Measurements from ENCODE around the gene KCTD21. TPM values are rescaled to one million over a fixed set of nuclear protein-coding genes. Genes with fewer than 3 reads are reported as not detected.
A peak's percentile ranks its signal among the peaks of the same experiment; 100 is the strongest.

The KCTD21 gene
- total and polyA plus RNA-seq, 7 experiments from 2014 or later = 1.2 to 12.2 (median 4.2) TPM

- POLR2A ChIA-PET = no interaction called here
- H3K36me3 Mint-ChIP-seq = peaks cover 2 to 44% (median 2%) of the 10 kb centered on the region in 5 donors
- no peaks in the 10 kb centered on the region for H3K4me1 ChIP-seq (ENCODE audit: control insufficient read depth in 2 of 2, insufficient read depth in 2 of 2, low read length in 2 of 2)
- no peak overlapping the region for H3K4me3 Mint-ChIP-seq
- H3K4me1 Mint-ChIP-seq = peaks cover 6 to 51% (median 8%) of the 10 kb centered on the region in 7 donors
- no peaks in the 10 kb centered on the region for H3K36me3 ChIP-seq (ENCODE audit: control insufficient read depth in 2 of 3, insufficient read depth in 3 of 3, low read length in 3 of 3)
- ATAC-seq (no peak), DNase-seq (peak in 1 of 9 donors; percentile 12)
- intact Hi-C loops (cut with micrococcal nuclease) = no loop called here
- no peak overlapping the region for H3K4me3 ChIP-seq (ENCODE audit: low read length)
- CTCF ChIA-PET = interaction anchor here (1.0 kb wide), 1 partner anchor 11 kb away, joined by 4 read pairs; no protein-coding TSS in a partner anchor
- no peak overlapping the region for H3K27ac ChIP-seq (ENCODE audit: low read depth, low read length)
- H3K27me3 ChIP-seq (ENCODE audit: control insufficient read depth in 2 of 2, insufficient read depth in 2 of 2, low read length in 2 of 2) = no peaks in the 10 kb centered on the region
- H3K27me3 Mint-ChIP-seq = no peaks in the 10 kb centered on the region
- no peaks in the 10 kb centered on the region for H3K9me3 ChIP-seq (ENCODE audit: control insufficient read depth in 2 of 3, low read length in 3 of 3)
- H3K9me3 Mint-ChIP-seq = peaks cover 0 to 3% (median 0%) of the 10 kb centered on the region in 11 donors
- H3K27ac Mint-ChIP-seq = peak overlapping the region in 2 of 9 donors; percentile 1 to 62
These were observed 41.9 kb upstream of the KCTD21 start for GRCh38 chr11:78230161-78230877.

GRCh38 chr11:78229106-78229505 is 40.7 kb upstream of the KCTD21 start:
- Mint-ChIP-seq H3K36me3 (peaks cover 4 to 53% (median 11%) of the 10 kb centered on the region in 5 donors), H3K9me3 (peaks cover 0 to 3% (median 0%) of the 10 kb centered on the region in 11 donors), H3K4me1 (peaks cover 6 to 58% (median 8%) of the 10 kb centered on the region in 7 donors), H3K27me3 (no peaks in the 10 kb centered on the region), H3K27ac (peak overlapping the region in 4 of 9 donors; percentile 1 to 63 (median 18)), H3K4me3 (no peak overlapping the region)
- Histone ChIP-seq H3K27ac (ENCODE audit: low read depth, low read length) (no peak overlapping the region), H3K9me3 (ENCODE audit: control insufficient read depth in 2 of 3, low read length in 3 of 3) (no peaks in the 10 kb centered on the region), H3K36me3 (ENCODE audit: control insufficient read depth in 2 of 3, insufficient read depth in 3 of 3, low read length in 3 of 3) (no peaks in the 10 kb centered on the region), H3K27me3 (ENCODE audit: control insufficient read depth in 2 of 2, insufficient read depth in 2 of 2, low read length in 2 of 2) (no peaks in the 10 kb centered on the region), H3K4me3 (ENCODE audit: low read length) (no peak overlapping the region), H3K4me1 (ENCODE audit: control insufficient read depth in 2 of 2, insufficient read depth in 2 of 2, low read length in 2 of 2) (no peaks in the 10 kb centered on the region)
- intact Hi-C loops (cut with micrococcal nuclease) = loop anchor here (2.0 kb wide), 4 partner anchors 26 to 236 kb away; no protein-coding TSS in a partner anchor
- CTCF ChIA-PET = no interaction called here
- POLR2A ChIA-PET = no interaction called here
- DNase-seq = no peak
- ATAC-seq = no peak

- no peaks in the 10 kb centered on the region for H3K27me3 Mint-ChIP-seq
- no peak overlapping the region for H3K4me3 Mint-ChIP-seq
- ChIA-PET CTCF (interaction anchor here (1.0 to 2.4 kb wide), 2 partner anchors 25 to 336 kb away, joined by 4 to 9 read pairs; no protein-coding TSS in a partner anchor), POLR2A (no interaction called here)
- H3K36me3 ChIP-seq (ENCODE audit: control insufficient read depth in 2 of 3, insufficient read depth in 3 of 3, low read length in 3 of 3) = no peaks in the 10 kb centered on the region
- H3K4me3 ChIP-seq (ENCODE audit: low read length) = no peak overlapping the region
- H3K27ac Mint-ChIP-seq = peak overlapping the region in 2 of 9 donors; percentile 57 to 65
- no peak overlapping the region for H3K27ac ChIP-seq (ENCODE audit: low read depth, low read length)
- H3K4me1 Mint-ChIP-seq = peaks cover 6 to 61% (median 9%) of the 10 kb centered on the region in 7 donors
- no peaks in the 10 kb centered on the region for H3K4me1 ChIP-seq (ENCODE audit: control insufficient read depth in 2 of 2, insufficient read depth in 2 of 2, low read length in 2 of 2)
- peak; percentile 76 for ATAC-seq
- H3K36me3 Mint-ChIP-seq = peaks cover 4 to 55% (median 11%) of the 10 kb centered on the region in 5 donors
- intact Hi-C loops (cut with micrococcal nuclease) = loop anchor here (1.0 to 2.0 kb wide), 7 partner anchors 26 to 336 kb away; partner anchors contain the start of genes KCTD21 (in 1 of the 2) and USP35 (in 1 of the 2)
- no peaks in the 10 kb centered on the region for H3K9me3 ChIP-seq (ENCODE audit: control insufficient read depth in 2 of 3, low read length in 3 of 3)
- peaks cover 0 to 3% (median 0%) of the 10 kb centered on the region in 11 donors for H3K9me3 Mint-ChIP-seq
- peak in 2 of 9 donors; percentile 18 to 21 for DNase-seq
- H3K27me3 ChIP-seq (ENCODE audit: control insufficient read depth in 2 of 2, insufficient read depth in 2 of 2, low read length in 2 of 2) = no peaks in the 10 kb centered on the region
These were observed 40.0 kb upstream of the KCTD21 start for GRCh38 chr11:78228467-78228866.

- H3K4me1 Mint-ChIP-seq = peaks cover 6 to 65% (median 11%) of the 10 kb centered on the region in 7 donors
- intact Hi-C loops (cut with micrococcal nuclease) = loop anchor here (1.0 to 2.0 kb wide), 8 partner anchors 25 to 336 kb away; partner anchors contain the start of genes ALG8 (in 1 of the 2), KCTD21 (in 1 of the 2) and USP35 (in 1 of the 2)
- H3K27ac Mint-ChIP-seq = peak overlapping the region in 1 of 9 donors; percentile 90
- H3K36me3 Mint-ChIP-seq = peaks cover 4 to 55% (median 11%) of the 10 kb centered on the region in 5 donors
- no peak for ATAC-seq
- POLR2A ChIA-PET = no interaction called here
- H3K9me3 Mint-ChIP-seq = peaks cover 0 to 3% (median 0%) of the 10 kb centered on the region in 11 donors
- no peaks in the 10 kb centered on the region for H3K4me1 ChIP-seq (ENCODE audit: control insufficient read depth in 2 of 2, insufficient read depth in 2 of 2, low read length in 2 of 2)
- no peak for DNase-seq
- no peaks in the 10 kb centered on the region for H3K9me3 ChIP-seq (ENCODE audit: control insufficient read depth in 2 of 3, low read length in 3 of 3)
- H3K4me3 Mint-ChIP-seq = no peak overlapping the region
- H3K27ac ChIP-seq (ENCODE audit: low read depth, low read length) = no peak overlapping the region
- no peaks in the 10 kb centered on the region for H3K27me3 ChIP-seq (ENCODE audit: control insufficient read depth in 2 of 2, insufficient read depth in 2 of 2, low read length in 2 of 2)
- no peaks in the 10 kb centered on the region for H3K36me3 ChIP-seq (ENCODE audit: control insufficient read depth in 2 of 3, insufficient read depth in 3 of 3, low read length in 3 of 3)
- H3K4me3 ChIP-seq (ENCODE audit: low read length) = no peak overlapping the region
- CTCF ChIA-PET = interaction anchor here (1.0 to 2.4 kb wide), 2 partner anchors 25 to 337 kb away, joined by 4 to 9 read pairs; no protein-coding TSS in a partner anchor
- H3K27me3 Mint-ChIP-seq = no peaks in the 10 kb centered on the region
These were observed 39.5 kb upstream of the KCTD21 start for GRCh38 chr11:78227921-78228320.

GRCh38 chr11:78226684-78227680 is 38.6 kb upstream of the KCTD21 start:
- DNase-seq (no peak), ATAC-seq (no peak)
- Histone ChIP-seq H3K27ac (ENCODE audit: low read depth, low read length) (no peak overlapping the region), H3K9me3 (ENCODE audit: control insufficient read depth in 2 of 3, low read length in 3 of 3) (no peaks in the 10 kb centered on the region), H3K4me1 (ENCODE audit: control insufficient read depth in 2 of 2, insufficient read depth in 2 of 2, low read length in 2 of 2) (no peaks in the 10 kb centered on the region), H3K27me3 (ENCODE audit: control insufficient read depth in 2 of 2, insufficient read depth in 2 of 2, low read length in 2 of 2) (no peaks in the 10 kb centered on the region), H3K36me3 (ENCODE audit: control insufficient read depth in 2 of 3, insufficient read depth in 3 of 3, low read length in 3 of 3) (no peaks in the 10 kb centered on the region), H3K4me3 (ENCODE audit: low read length) (no peak overlapping the region)
- POLR2A ChIA-PET = no interaction called here
- H3K36me3 Mint-ChIP-seq = peaks cover 4 to 55% (median 11%) of the 10 kb centered on the region in 5 donors
- H3K4me1 Mint-ChIP-seq = peaks cover 6 to 63% (median 11%) of the 10 kb centered on the region in 7 donors
- H3K4me3 Mint-ChIP-seq = peak overlapping the region in 1 of 10 donors; percentile 54
- peak overlapping the region in 3 of 9 donors; percentile 11 to 90 (median 47) for H3K27ac Mint-ChIP-seq
- CTCF ChIA-PET = interaction anchor here (0.5 to 2.4 kb wide), 2 partner anchors 34 to 337 kb away, joined by 3 to 9 read pairs; no protein-coding TSS in a partner anchor
- no peaks in the 10 kb centered on the region for H3K27me3 Mint-ChIP-seq
- intact Hi-C loops (cut with micrococcal nuclease) = loop anchor here in 1 of 2 donors (1.0 to 2.0 kb wide), 2 partner anchors 24 to 88 kb away; partner anchors contain the start of gene ALG8
- peaks cover 0 to 3% (median 0%) of the 10 kb centered on the region in 11 donors for H3K9me3 Mint-ChIP-seq

- no peak overlapping the region for H3K27ac ChIP-seq (ENCODE audit: low read depth, low read length)
- no peak overlapping the region for H3K4me3 ChIP-seq (ENCODE audit: low read length)
- H3K27me3 ChIP-seq (ENCODE audit: control insufficient read depth in 2 of 2, insufficient read depth in 2 of 2, low read length in 2 of 2) = no peaks in the 10 kb centered on the region
- H3K4me3 Mint-ChIP-seq = no peak overlapping the region
- intact Hi-C loops (cut with micrococcal nuclease) = no loop called here
- no peaks in the 10 kb centered on the region for H3K36me3 ChIP-seq (ENCODE audit: control insufficient read depth in 2 of 3, insufficient read depth in 3 of 3, low read length in 3 of 3)
- H3K9me3 Mint-ChIP-seq = peaks cover 0 to 3% (median 0%) of the 10 kb centered on the region in 11 donors
- DNase-seq (no peak), ATAC-seq (no peak)
- ChIA-PET CTCF (interaction anchor here (0.8 kb wide), 1 partner anchor 22 kb away, joined by 3 read pairs; no protein-coding TSS in a partner anchor), POLR2A (no interaction called here)
- peaks cover 2 to 65% (median 9%) of the 10 kb centered on the region in 7 donors for H3K4me1 Mint-ChIP-seq
- H3K27me3 Mint-ChIP-seq = no peaks in the 10 kb centered on the region
- no peaks in the 10 kb centered on the region for H3K9me3 ChIP-seq (ENCODE audit: control insufficient read depth in 2 of 3, low read length in 3 of 3)
- peak overlapping the region in 3 of 9 donors; percentile 4 to 69 (median 35) for H3K27ac Mint-ChIP-seq
- no peaks in the 10 kb centered on the region for H3K4me1 ChIP-seq (ENCODE audit: control insufficient read depth in 2 of 2, insufficient read depth in 2 of 2, low read length in 2 of 2)
- peaks cover 4 to 58% (median 11%) of the 10 kb centered on the region in 5 donors for H3K36me3 Mint-ChIP-seq
These were observed 36.5 kb upstream of the KCTD21 start for GRCh38 chr11:78224906-78225420.
